Uterus (tissue), 2 donors: ENCODE results near the gene MCAT.

Experiments
- CTCF ChIP-seq, 4 experiments: fragments of 200-600 bp in 2 of 4; fragments of 450-650 bp in 2 of 4; sonication (generic) in 2 of 4; IDR thresholded peaks; one replicate each; pipeline ENCODE4 v1.5.1; 2016 to 2019; ENCODE audit warnings: antibody characterized with exemption in 4 of 4, mild to moderate bottlenecking in 2 of 4, moderate library complexity in 1 of 4
- POLR2A ChIP-seq, 2 donors: fragments of 450-650 bp; IDR thresholded peaks; one replicate each; pipeline ENCODE4 v1.6.1; 2016; ENCODE audit warnings: antibody characterized with exemption in 2 of 2, mild to moderate bottlenecking in 1 of 2, moderate library complexity in 1 of 2

DNA sequence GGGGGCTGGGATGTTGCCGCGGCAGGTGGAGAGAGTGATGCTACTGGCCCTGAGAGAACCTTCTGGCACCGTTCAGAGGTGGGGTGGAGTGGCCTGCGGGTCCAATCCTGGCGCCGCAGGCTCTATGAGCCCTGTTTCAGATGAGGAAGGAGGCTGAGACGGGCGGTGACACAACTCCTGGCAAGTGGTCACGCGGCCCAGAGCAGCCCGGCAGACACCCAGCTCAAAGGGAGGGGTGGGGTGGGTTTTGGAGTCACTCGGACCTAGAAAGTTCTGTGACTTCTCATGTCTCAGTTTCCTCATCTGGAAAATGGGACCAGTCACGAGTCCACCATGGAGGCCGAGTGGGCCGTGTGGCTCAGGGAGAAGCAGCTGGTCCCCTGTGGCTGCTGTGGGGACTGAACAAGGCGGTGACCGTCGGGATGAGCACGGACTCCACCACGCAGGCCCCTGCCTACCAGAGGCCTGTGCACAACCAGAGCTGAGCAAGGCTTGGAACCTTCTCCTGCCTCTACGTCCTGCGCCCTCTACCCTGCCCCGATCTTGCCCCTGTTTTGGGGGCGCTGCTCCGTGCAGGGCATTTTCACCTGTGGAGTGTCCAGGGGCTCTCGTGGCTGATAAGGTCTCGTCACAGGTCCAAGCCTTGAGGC is 11.8 kb upstream of the MCAT start:
- TF ChIP-seq CTCF (IDR thresholded peaks at IDR 0.05): no peak
- no peak for TF ChIP-seq POLR2A (IDR thresholded peaks at IDR 0.05)
